C4-2B (cell line): ENCODE measurements around the gene GLI3.

Experiments
- H3K27ac ChIP-seq: fragments of 450-650 bp; 2 replicates; pipeline ENCODE4 v1.5.1; 2017
- CTCF ChIP-seq: fragments of 450-650 bp; conservative IDR thresholded peaks from 2 replicates; pipeline ENCODE4 v1.5.1; 2017; ENCODE audit warnings: mild to moderate bottlenecking
- ZFX ChIP-seq: fragments of 450-650 bp; IDR thresholded peaks from 2 replicates; pipeline ENCODE4 v1.6.1; 2017

GLI3 gene

DNA sequence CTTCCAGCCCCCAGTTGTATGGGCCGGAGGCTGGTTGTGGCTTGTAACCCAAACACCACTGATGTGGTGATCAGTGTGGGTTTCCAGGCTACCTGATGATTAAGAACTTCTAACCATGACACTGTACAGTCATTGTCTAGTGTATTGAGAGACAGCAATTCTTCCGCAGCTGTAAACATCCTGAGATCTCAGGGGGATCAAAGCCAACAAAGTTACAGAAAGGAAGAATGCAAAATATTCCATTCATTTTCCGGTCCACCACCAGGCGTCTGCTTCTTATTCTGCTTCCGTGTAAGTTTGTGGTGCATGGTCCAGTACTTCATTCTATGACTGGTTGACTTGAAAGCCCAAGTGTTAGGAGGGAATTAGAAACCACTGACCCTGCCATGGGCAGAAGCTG is 10.3 kb upstream of the GLI3 start:
- TF ChIP-seq ZFX (no peak), CTCF (no peak)
- no peak overlapping the region for H3K27ac ChIP-seq

DNA sequence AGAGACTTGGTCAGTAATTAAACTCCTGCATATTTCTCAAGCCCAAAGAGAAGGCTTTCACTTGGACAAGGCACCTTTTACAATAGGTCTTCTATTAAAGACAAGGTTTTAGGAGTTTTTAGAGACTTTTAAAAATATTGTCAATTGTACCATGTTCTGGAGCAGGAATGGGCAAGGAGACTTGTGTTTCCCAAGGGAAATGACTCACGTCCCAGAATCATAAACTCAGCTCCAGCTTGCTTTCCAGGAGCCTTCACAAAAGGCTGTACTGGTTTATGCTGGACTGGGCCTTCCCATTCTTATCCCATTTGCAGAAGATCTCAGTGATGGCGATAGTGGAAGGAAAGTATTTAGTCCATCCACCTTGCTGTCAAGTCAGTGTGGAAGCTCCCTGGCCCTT is 7.8 kb upstream of the GLI3 start:
- H3K27ac ChIP-seq: no peak overlapping the region
- TF ChIP-seq CTCF: no peak
- TF ChIP-seq ZFX: no peak

- TF ChIP-seq ZFX (no peak), CTCF (no peak)
These were observed 5.4 kb upstream of the GLI3 start for GRCh38 chr7:42242381-42242780.

GRCh38 chr7:42241424-42241823 is 4.4 kb upstream of the GLI3 start:
- H3K27ac ChIP-seq: no peak overlapping the region
- TF ChIP-seq CTCF (no peak), ZFX (no peak)

More at GRCh38 chr7:42242381-42242780, 5.4 kb upstream of the GLI3 start:
- H3K27ac ChIP-seq: no peak overlapping the region

DNA sequence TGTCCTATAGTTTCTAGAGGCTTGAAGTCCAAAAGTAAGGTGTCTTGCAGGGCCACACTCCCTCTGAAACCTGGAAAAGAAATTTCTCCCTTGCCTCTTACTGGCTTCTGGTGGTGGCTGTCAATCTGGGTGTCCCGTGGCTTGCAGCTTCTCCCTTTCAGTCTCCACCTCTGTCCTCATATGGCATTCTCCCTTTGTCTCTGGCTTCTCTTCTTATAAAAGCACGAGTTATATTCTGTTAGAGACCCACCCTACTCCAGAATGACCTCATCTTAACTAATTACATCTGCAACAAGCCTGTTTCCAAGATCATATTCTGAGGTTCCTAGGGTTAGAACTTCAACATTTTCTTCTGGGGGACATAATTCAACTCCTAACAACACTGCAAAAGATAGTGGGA is 3.4 kb upstream of the GLI3 start:
- TF ChIP-seq ZFX: no peak
- no peak for TF ChIP-seq CTCF
- no peak overlapping the region for H3K27ac ChIP-seq

- no peak overlapping the region for H3K27ac ChIP-seq
- TF ChIP-seq CTCF: no peak
- TF ChIP-seq ZFX: no peak
These were observed 1.8 kb upstream of the GLI3 start for GRCh38 chr7:42238709-42239366.

GRCh38 chr7:42237811-42238541 is 967 bp upstream of the GLI3 start:
- peak; percentile 5; the same call in 1 of the 2 replicates for TF ChIP-seq CTCF
- TF ChIP-seq ZFX: no peak
- peak overlapping the region; percentile 60 for H3K27ac ChIP-seq
